Loucy (cell line): Measurements from ENCODE around the gene MKNK2.
A peak's percentile ranks its signal among the peaks of the same experiment; 100 is the strongest.

ENCODE experiments used
- H2AFZ ChIP-seq: fragments of 200-600 bp; sonication (generic); 2 replicates; pipeline ENCODE4 v1.6.0; 2016; ENCODE audit warnings: antibody characterized with exemption, mild to moderate bottlenecking, low read length, moderate library complexity
- H3F3A ChIP-seq: fragments of 200-600 bp; 2 replicates; pipeline ENCODE4 v1.6.0; 2016; ENCODE audit warnings: antibody characterized with exemption, low read depth, mild to moderate bottlenecking
- H3K27me3 ChIP-seq: fragments of 200-600 bp; sonication (generic); 2 replicates; pipeline ENCODE4 v1.6.1; 2014; ENCODE audit warnings: low read length, mild to moderate bottlenecking; ENCODE audit not compliant: insufficient read depth, poor library complexity, severe bottlenecking
- H3K36me3 ChIP-seq: fragments of 200-600 bp; sonication (generic); 2 replicates; pipeline ENCODE4 v1.6.1; 2016; ENCODE audit warnings: low read length; ENCODE audit not compliant: insufficient read depth
- H3K4me1 ChIP-seq: fragments of 200-600 bp; sonication (generic); 2 replicates; pipeline ENCODE4 v1.5.1; 2014; ENCODE audit warnings: low read length, mild to moderate bottlenecking; ENCODE audit not compliant: insufficient read depth, poor library complexity, severe bottlenecking
- H3K4me2 ChIP-seq: fragments of 200-600 bp; sonication (generic); 2 replicates; pipeline ENCODE4 v1.6.0; 2014; ENCODE audit warnings: antibody characterized with exemption, low read length, low read depth, mild to moderate bottlenecking; ENCODE audit not compliant: poor library complexity, severe bottlenecking
- H3K4me3 ChIP-seq: fragments of 200-600 bp; sonication (generic); 2 replicates; pipeline ENCODE4 v1.5.1; 2014; ENCODE audit warnings: low read length, mild to moderate bottlenecking, mixed read lengths; ENCODE audit not compliant: poor library complexity, severe bottlenecking
- H3K79me2 ChIP-seq: fragments of 200-600 bp; sonication (generic); 2 replicates; pipeline ENCODE4 v1.6.1; 2014; ENCODE audit warnings: low read length; ENCODE audit not compliant: insufficient read depth
- H3K9ac ChIP-seq: fragments of 200-600 bp; sonication (generic); 2 replicates; pipeline ENCODE4 v1.6.0; 2014; ENCODE audit warnings: mild to moderate bottlenecking, low read depth, low read length, moderate library complexity; ENCODE audit not compliant: poor library complexity, severe bottlenecking
- H3K9me2 ChIP-seq: fragments of 200-600 bp; sonication (generic); replicated peaks from 2 replicates; pipeline ENCODE4 v1.6.1; 2016; ENCODE audit warnings: low read depth, low read length, mixed read lengths
- H3K9me3 ChIP-seq: fragments of 200-600 bp; sonication (generic); 2 replicates; pipeline ENCODE4 v1.6.1; 2014; ENCODE audit warnings: mild to moderate bottlenecking, antibody characterized with exemption, low read length, low read depth; ENCODE audit not compliant: insufficient read depth
- H4K20me1 ChIP-seq: fragments of 200-600 bp; sonication (generic); 2 replicates; pipeline ENCODE4 v1.6.0; 2014; ENCODE audit warnings: antibody characterized with exemption, low read length, mild to moderate bottlenecking; ENCODE audit not compliant: insufficient read depth, poor library complexity, severe bottlenecking
- EZH2phosphoT487 ChIP-seq: fragments of 200-600 bp; IDR thresholded peaks from 2 replicates; pipeline ENCODE4 v1.6.1; 2018; ENCODE audit warnings: antibody characterized with exemption, mild to moderate bottlenecking, moderate library complexity, borderline replicate concordance
- TF ChIP-seq, protein P1 (sequence below): fragments of 200-600 bp; sonication (generic); conservative IDR thresholded peaks from 2 replicates; pipeline ENCODE4 v1.5.1; 2014; ENCODE audit warnings: mild to moderate bottlenecking, antibody characterized with exemption, low read length

Gene MKNK2

DNA sequence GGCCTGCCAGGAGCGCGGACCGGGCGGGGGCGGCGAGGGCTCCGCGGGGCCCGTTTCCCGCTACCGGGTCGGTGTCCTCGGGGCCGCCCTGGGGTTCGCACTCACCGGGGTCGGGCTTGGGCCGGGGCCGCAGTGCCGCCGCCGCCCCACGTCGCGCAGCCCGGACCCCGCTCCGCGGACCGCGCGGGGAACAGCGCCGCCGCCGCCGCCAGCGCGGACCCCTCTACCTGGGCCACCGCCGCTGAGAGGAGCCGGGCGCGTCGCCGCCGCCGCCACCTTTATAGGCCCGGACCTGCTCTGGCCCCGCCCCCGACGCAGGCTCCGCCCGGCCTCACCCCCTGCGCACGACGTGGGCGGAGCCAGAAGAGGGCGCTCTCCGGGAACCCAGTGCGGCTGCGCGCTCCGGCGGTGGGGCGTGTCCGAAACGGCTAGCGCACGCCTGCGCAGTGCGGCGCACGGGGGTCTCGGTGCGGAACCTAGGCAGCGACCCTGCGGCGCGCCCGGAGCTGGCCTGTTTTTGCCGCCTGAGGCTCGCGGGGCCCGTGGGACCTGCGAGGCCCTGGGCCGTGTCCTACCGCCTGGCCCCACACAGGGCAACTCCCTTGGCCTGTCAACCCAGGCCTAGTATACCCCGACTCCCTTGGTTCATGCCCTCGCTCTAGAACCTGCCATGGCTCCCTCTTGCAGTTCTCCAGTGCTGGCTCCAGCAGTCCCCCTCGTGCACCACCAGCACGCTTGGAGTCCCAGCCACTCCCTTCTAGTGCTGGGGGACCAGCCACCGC lies at the start of gene MKNK2:
Gene MKNK2, minus strand, starts transcription at position 254 of the 782 bp plus-strand sequence. CDS start 393 bp downstream, outside the sequence.
- Histone ChIP-seq H3K4me2 (peak within 1 kb of the TSS; percentile 85), H3K9ac (peak within 1 kb of the TSS; percentile 84), H3K79me2 (peaks cover 61% of the 10 kb centered on the region), H3F3A (no peaks in the 10 kb centered on the region), H2AFZ (no peak within 1 kb of the TSS), H3K36me3 (no peaks in the 10 kb centered on the region), H3K4me3 (peak within 1 kb of the TSS; percentile 79), H3K9me2 (no peaks in the 10 kb centered on the region), H4K20me1 (peaks cover 46% of the 10 kb centered on the region), H3K27me3 (no peaks in the 10 kb centered on the region), H3K9me3 (no peaks in the 10 kb centered on the region), H3K4me1 (peaks cover 59% of the 10 kb centered on the region)
- no peak for TF ChIP-seq EZH2phosphoT487
- TF ChIP-seq, protein P1, sequence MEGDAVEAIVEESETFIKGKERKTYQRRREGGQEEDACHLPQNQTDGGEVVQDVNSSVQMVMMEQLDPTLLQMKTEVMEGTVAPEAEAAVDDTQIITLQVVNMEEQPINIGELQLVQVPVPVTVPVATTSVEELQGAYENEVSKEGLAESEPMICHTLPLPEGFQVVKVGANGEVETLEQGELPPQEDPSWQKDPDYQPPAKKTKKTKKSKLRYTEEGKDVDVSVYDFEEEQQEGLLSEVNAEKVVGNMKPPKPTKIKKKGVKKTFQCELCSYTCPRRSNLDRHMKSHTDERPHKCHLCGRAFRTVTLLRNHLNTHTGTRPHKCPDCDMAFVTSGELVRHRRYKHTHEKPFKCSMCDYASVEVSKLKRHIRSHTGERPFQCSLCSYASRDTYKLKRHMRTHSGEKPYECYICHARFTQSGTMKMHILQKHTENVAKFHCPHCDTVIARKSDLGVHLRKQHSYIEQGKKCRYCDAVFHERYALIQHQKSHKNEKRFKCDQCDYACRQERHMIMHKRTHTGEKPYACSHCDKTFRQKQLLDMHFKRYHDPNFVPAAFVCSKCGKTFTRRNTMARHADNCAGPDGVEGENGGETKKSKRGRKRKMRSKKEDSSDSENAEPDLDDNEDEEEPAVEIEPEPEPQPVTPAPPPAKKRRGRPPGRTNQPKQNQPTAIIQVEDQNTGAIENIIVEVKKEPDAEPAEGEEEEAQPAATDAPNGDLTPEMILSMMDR, result peak; percentile 44

DNA sequence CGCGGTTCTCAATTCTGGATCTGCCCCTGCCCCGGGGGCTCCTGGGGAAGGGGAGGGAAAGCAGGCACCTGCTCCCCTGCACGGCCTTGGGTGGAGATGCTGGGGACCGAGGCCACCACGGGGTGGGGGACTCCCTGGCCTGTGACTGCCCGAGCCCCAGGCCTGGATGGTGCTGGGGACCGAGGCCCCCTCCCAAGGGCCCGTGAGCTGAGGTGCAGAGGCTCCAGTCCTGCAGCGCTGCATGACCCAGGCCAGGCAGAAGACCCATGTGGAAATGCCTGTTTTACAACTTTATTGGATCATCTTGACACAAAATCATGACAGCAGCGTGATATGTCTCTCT lies 49.6 kb upstream of the MKNK2 start:
- no peak overlapping the region for H3K9ac ChIP-seq
- no peak overlapping the region for H3K4me2 ChIP-seq
- H2AFZ ChIP-seq, result no peak overlapping the region
- no peaks in the 10 kb centered on the region for H3F3A ChIP-seq
- H3K4me1 ChIP-seq, result peaks cover 8% of the 10 kb centered on the region
- no peak for TF ChIP-seq EZH2phosphoT487
- TF ChIP-seq, protein P1, result no peak
- H3K27me3 ChIP-seq, result no peaks in the 10 kb centered on the region
- no peak overlapping the region for H3K4me3 ChIP-seq
- H3K9me3 ChIP-seq, result no peaks in the 10 kb centered on the region
- peaks cover 27% of the 10 kb centered on the region; the same call in 1 of the 2 replicates for H3K36me3 ChIP-seq
- no peaks in the 10 kb centered on the region for H3K9me2 ChIP-seq
- peaks cover 2% of the 10 kb centered on the region for H4K20me1 ChIP-seq
- peaks cover 13% of the 10 kb centered on the region for H3K79me2 ChIP-seq

DNA sequence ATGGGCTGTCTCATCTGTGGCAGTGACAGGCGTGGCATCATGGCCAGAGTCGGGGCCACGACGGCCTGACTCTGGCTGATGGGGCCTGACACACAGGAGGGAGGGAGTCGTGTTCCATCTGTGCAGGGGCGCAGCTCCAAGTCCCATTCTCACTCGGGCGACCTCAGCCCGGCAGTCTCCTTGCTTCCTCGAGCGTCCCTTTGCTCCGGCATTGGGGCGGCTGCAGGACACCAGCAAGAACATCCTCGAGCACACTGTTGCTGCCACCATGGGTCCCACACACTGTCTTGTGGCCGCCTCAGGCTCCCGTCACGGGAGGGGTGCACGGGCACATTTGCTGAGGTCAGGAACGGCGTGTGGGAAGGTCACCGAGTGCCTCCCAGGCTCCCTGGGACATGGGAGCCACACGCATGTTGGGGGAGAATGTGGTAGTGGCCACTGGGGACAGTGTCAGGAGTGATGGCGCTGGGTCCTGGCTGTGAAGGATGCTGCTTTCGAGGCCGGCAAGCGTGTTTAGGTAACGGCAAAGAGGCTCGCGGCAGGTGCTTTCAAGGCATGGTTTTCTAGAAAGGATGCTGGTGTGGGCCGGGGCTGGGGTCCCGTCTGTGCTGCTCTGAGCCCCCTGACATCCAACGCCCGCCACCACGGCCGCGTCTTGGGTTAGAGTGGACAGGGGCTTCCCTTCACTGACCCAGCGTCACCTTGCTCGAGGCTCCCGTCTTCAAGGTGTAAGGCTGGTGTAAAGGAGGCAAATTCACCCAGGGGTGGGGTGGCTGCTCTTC lies 49.1 kb upstream of the MKNK2 start:
- Histone ChIP-seq H3K36me3 (peaks cover 24% of the 10 kb centered on the region; the same call in 1 of the 2 replicates), H3K4me3 (no peak overlapping the region)

More for the DNA sequence above, 49.1 kb upstream of the MKNK2 start:
- Histone ChIP-seq H3K4me2 (no peak overlapping the region), H3F3A (no peaks in the 10 kb centered on the region), H4K20me1 (peaks cover 2% of the 10 kb centered on the region), H3K27me3 (no peaks in the 10 kb centered on the region), H3K9me3 (no peaks in the 10 kb centered on the region), H3K4me1 (peaks cover 8% of the 10 kb centered on the region), H3K79me2 (peaks cover 18% of the 10 kb centered on the region), H3K9me2 (no peaks in the 10 kb centered on the region), H2AFZ (no peak overlapping the region), H3K9ac (no peak overlapping the region)
- TF ChIP-seq, protein P1, result no peak
- no peak for TF ChIP-seq EZH2phosphoT487
